Uterus (tissue), 4 donors: ENCODE results near the gene EIF5A. TPM values are rescaled to one million over a fixed set of nuclear protein-coding genes. Genes with fewer than 3 reads are reported as not detected.

Source experiments
- DNase-seq, 2 donors: peaks; one replicate each; pipeline ENCODE4 v3.0.0-alpha.2; 2019 to 2020
- H3K27ac ChIP-seq, 2 donors: fragments of 200-600 bp; sonication (generic); 1 replicate in 1 of 2; 2 replicates in 1 of 2; pipeline ENCODE4 v1.5.1; 2016 to 2018
- H3K27me3 ChIP-seq, 2 donors: fragments of 200-600 bp; sonication (generic); one replicate each; pipeline ENCODE4 v1.5.1; 2018 to 2019; ENCODE audit warnings: control low read depth in 1 of 2
- H3K36me3 ChIP-seq, 2 donors: fragments of 200-600 bp; sonication (generic); one replicate each; pipeline ENCODE4 v1.5.1; 2019; ENCODE audit warnings: control low read depth in 1 of 2
- H3K4me1 ChIP-seq, 2 donors: fragments of 200-600 bp; sonication (generic); one replicate each; pipeline ENCODE4 v1.5.1; 2018 to 2019; ENCODE audit warnings: control low read depth in 1 of 2
- H3K4me3 ChIP-seq, 2 donors: fragments of 200-600 bp; sonication (generic); 1 replicate in 1 of 2; 2 replicates in 1 of 2; pipeline ENCODE4 v1.5.1; 2018 to 2019; ENCODE audit warnings: mild to moderate bottlenecking in 1 of 2
- H3K9me3 ChIP-seq, 2 donors: fragments of 200-600 bp; sonication (generic); one replicate each; pipeline ENCODE4 v1.5.1; 2019; ENCODE audit warnings: control low read depth in 1 of 2
- CTCF ChIP-seq, 4 experiments: fragments of 200-600 bp in 2 of 4; fragments of 450-650 bp in 2 of 4; sonication (generic) in 2 of 4; IDR thresholded peaks; one replicate each; pipeline ENCODE4 v1.5.1; 2016 to 2019; ENCODE audit warnings: antibody characterized with exemption in 4 of 4, mild to moderate bottlenecking in 2 of 4, moderate library complexity in 1 of 4
- POLR2A ChIP-seq, 2 donors: fragments of 450-650 bp; IDR thresholded peaks; one replicate each; pipeline ENCODE4 v1.6.1; 2016; ENCODE audit warnings: antibody characterized with exemption in 2 of 2, mild to moderate bottlenecking in 1 of 2, moderate library complexity in 1 of 2
- intact Hi-C: fragments of 100-400 bp; cut with DNase I; formaldehyde crosslinking; loops from one replicate; pipeline ENCODE4 v1.15.1; 2023; ENCODE audit warnings: low total_unique reads
- total RNA-seq, 4 donors: library from RNA; depleted of rRNA in 3 of 4; stranded (reverse); fragments of >200 nt in 3 of 4; gene quantifications; one replicate each; pipeline versions ENCODE4 v1.1.0 to v1.2.4, GENCODE V29; 2014 to 2023
- donor health status: DM: yes; HTN: yes; CAD: no.

EIF5A gene
- total RNA-seq, 4 donors from 2014 or later: 75.3 to 219 (median 198) TPM

- TF ChIP-seq CTCF (IDR thresholded peaks at IDR 0.05) (no peak), POLR2A (IDR thresholded peaks at IDR 0.05) (no peak)
- Histone ChIP-seq H3K27me3 (peaks cover 21 to 27% of the 10 kb centered on the region in 2 donors), H3K9me3 (no peaks in the 10 kb centered on the region), H3K4me1 (no peaks in the 10 kb centered on the region), H3K4me3 (peak overlapping the region; percentile 2 to 7), H3K36me3 (no peaks in the 10 kb centered on the region), H3K27ac (no peak overlapping the region)
- intact Hi-C loops: no loop called here
- no peak for DNase-seq
Observed at GRCh38 chr17:7260651-7261378, 46.6 kb upstream of the EIF5A start.

GRCh38 chr17:7261379-7262191 lies 45.8 kb upstream of the EIF5A start:
- TF ChIP-seq POLR2A (IDR thresholded peaks at IDR 0.05) (no peak), CTCF (IDR thresholded peaks at IDR 0.05) (no peak)
- intact Hi-C loops: no loop called here
- Histone ChIP-seq H3K9me3 (no peaks in the 10 kb centered on the region), H3K27me3 (peaks cover 21 to 27% of the 10 kb centered on the region in 2 donors), H3K36me3 (no peaks in the 10 kb centered on the region), H3K4me3 (peak overlapping the region; percentile 2 to 7), H3K27ac (no peak overlapping the region), H3K4me1 (no peaks in the 10 kb centered on the region)
- no peak for DNase-seq

GRCh38 chr17:7262192-7262934 lies 45.1 kb upstream of the EIF5A start, which contains the start of gene CLDN7:
TSS of gene CLDN7 (minus strand) at chr17:7262478. CDS start at chr17:7262043, 435 bp downstream.
- no peak for DNase-seq
- Histone ChIP-seq H3K27ac (no peak within 1 kb of the TSS), H3K9me3 (no peaks in the 10 kb centered on the region), H3K4me1 (no peaks in the 10 kb centered on the region), H3K36me3 (no peaks in the 10 kb centered on the region), H3K4me3 (peak within 1 kb of the TSS; percentile 2 to 7), H3K27me3 (peaks cover 21 to 27% of the 10 kb centered on the region in 2 donors)
- peak in 1 of 2 donors; percentile 50 for TF ChIP-seq POLR2A (IDR thresholded peaks at IDR 0.05)
- no peak for TF ChIP-seq CTCF (IDR thresholded peaks at IDR 0.05)
- intact Hi-C loops: no loop called here

GRCh38 chr17:7262935-7263800 lies 44.3 kb upstream of the EIF5A start:
- H3K4me1 ChIP-seq: no peaks in the 10 kb centered on the region
- no peak overlapping the region for H3K4me3 ChIP-seq
- H3K27ac ChIP-seq: no peak overlapping the region
- H3K27me3 ChIP-seq: peaks cover 21 to 27% of the 10 kb centered on the region in 2 donors
- no peaks in the 10 kb centered on the region for H3K36me3 ChIP-seq
- no peaks in the 10 kb centered on the region for H3K9me3 ChIP-seq
- intact Hi-C loops: no loop called here
- no peak for DNase-seq
- TF ChIP-seq CTCF (IDR thresholded peaks at IDR 0.05): no peak
- TF ChIP-seq POLR2A (IDR thresholded peaks at IDR 0.05): no peak
